ACC112 (cell line): ENCODE data around the gene CCNB1.
"Not testable (repeated sequence)": the region's sequence is repeated elsewhere in the genome, so short reads cannot be mapped to it uniquely, and the experiment has no call there.

Source experiments
- H2AFZ ChIP-seq: fragments of 200-600 bp; sonication (generic); one replicate; pipeline ENCODE4 v1.6.0; 2017; ENCODE audit warnings: antibody characterized with exemption, low read length; ENCODE audit not compliant: unreplicated experiment
- H3K27ac ChIP-seq: fragments of 200-600 bp; sonication (generic); 2 replicates; pipeline ENCODE4 v1.5.1; 2014; ENCODE audit warnings: low read depth, mild to moderate bottlenecking, antibody characterized with exemption, low read length, moderate library complexity
- H3K27me3 ChIP-seq: fragments of 200-600 bp; sonication (generic); 2 replicates; pipeline ENCODE4 v1.6.1; 2014; ENCODE audit warnings: mild to moderate bottlenecking, antibody characterized with exemption, low read length, moderate library complexity, mixed read lengths; ENCODE audit not compliant: insufficient read depth
- H3K36me3 ChIP-seq: fragments of 200-600 bp; sonication (generic); 2 replicates; pipeline ENCODE4 v1.6.1; 2016; ENCODE audit warnings: mild to moderate bottlenecking, antibody characterized with exemption, low read length, moderate library complexity, mixed read lengths; ENCODE audit not compliant: insufficient read depth
- H3K4me1 ChIP-seq: fragments of 200-600 bp; sonication (generic); one replicate; pipeline ENCODE4 v1.6.1; 2016; ENCODE audit warnings: low read length, mixed read lengths; ENCODE audit not compliant: insufficient read depth, unreplicated experiment, control insufficient read depth
- H3K4me3 ChIP-seq: fragments of 200-600 bp; sonication (generic); 2 replicates; pipeline ENCODE4 v1.5.1; 2014; ENCODE audit warnings: mild to moderate bottlenecking, low read depth, low read length
- H3K79me2 ChIP-seq: fragments of 200-600 bp; sonication (generic); one replicate; pipeline ENCODE4 v1.6.0; 2016; ENCODE audit warnings: low read length; ENCODE audit not compliant: control insufficient read depth, unreplicated experiment, insufficient read depth

Gene CCNB1

GRCh38 chr5:69166686-69167492 is at the start of gene CCNB1:
Gene CCNB1 (plus strand): TSS chr5:69167150. CDS start chr5:69167263, 113 bp downstream.
- Histone ChIP-seq H3K4me3 (peak within 1 kb of the TSS; percentile 94), H3K36me3 (peaks cover 23% of the 10 kb centered on the region), H2AFZ (peak within 1 kb of the TSS; percentile 85), H3K27me3 (no peaks in the 10 kb centered on the region), H3K27ac (peak within 1 kb of the TSS; percentile 72), H3K79me2 (peaks cover 45% of the 10 kb centered on the region), H3K4me1 (peaks cover 18% of the 10 kb centered on the region)

- no peak overlapping the region for H3K4me3 ChIP-seq
- H3K27ac ChIP-seq, result peak overlapping the region; percentile 41
- peaks cover 10% of the 10 kb centered on the region; the same call in 1 of the 2 replicates for H3K36me3 ChIP-seq
- H2AFZ ChIP-seq, result no peak overlapping the region
- H3K27me3 ChIP-seq, result no peaks in the 10 kb centered on the region
- no peaks in the 10 kb centered on the region for H3K79me2 ChIP-seq
- peaks cover 3% of the 10 kb centered on the region for H3K4me1 ChIP-seq
Observed at GRCh38 chr5:69129413-69129812, 37.5 kb upstream of the CCNB1 start.

GRCh38 chr5:69130241-69130640 is 36.7 kb upstream of the CCNB1 start:
- Histone ChIP-seq H3K79me2 (no peaks in the 10 kb centered on the region), H3K27ac (no peak overlapping the region), H3K36me3 (peaks cover 10% of the 10 kb centered on the region; the same call in 1 of the 2 replicates), H3K27me3 (no peaks in the 10 kb centered on the region), H3K4me3 (no peak overlapping the region), H2AFZ (no peak overlapping the region), H3K4me1 (peaks cover 3% of the 10 kb centered on the region)

- H3K36me3 ChIP-seq, result peaks cover 10% of the 10 kb centered on the region; the same call in 1 of the 2 replicates
- peaks cover 3% of the 10 kb centered on the region for H3K4me1 ChIP-seq
Observed at GRCh38 chr5:69131304-69131703, 35.6 kb upstream of the CCNB1 start.

GRCh38 chr5:69134126-69134525 is 32.8 kb upstream of the CCNB1 start:
- Histone ChIP-seq H3K4me1 (peaks cover 2% of the 10 kb centered on the region), H3K4me3 (no peak overlapping the region), H3K36me3 (no peaks in the 10 kb centered on the region), H3K27ac (no peak overlapping the region), H3K27me3 (no peaks in the 10 kb centered on the region), H3K79me2 (no peaks in the 10 kb centered on the region), H2AFZ (no peak overlapping the region)

More at GRCh38 chr5:69131304-69131703, 35.6 kb upstream of the CCNB1 start:
- Histone ChIP-seq H2AFZ (no peak overlapping the region), H3K4me3 (no peak overlapping the region), H3K27me3 (no peaks in the 10 kb centered on the region), H3K79me2 (no peaks in the 10 kb centered on the region), H3K27ac (no peak overlapping the region)

GRCh38 chr5:69136293-69136692 is 30.7 kb upstream of the CCNB1 start:
- no peak overlapping the region for H3K27ac ChIP-seq
- 0 out of 2 replicates have a peak, but pooled peaks cover 3% of the 10 kb centered on the region for H3K36me3 ChIP-seq
- no peak overlapping the region for H3K4me3 ChIP-seq
- no peaks in the 10 kb centered on the region for H3K4me1 ChIP-seq
- no peak overlapping the region for H2AFZ ChIP-seq
- no peaks in the 10 kb centered on the region for H3K79me2 ChIP-seq
- no peaks in the 10 kb centered on the region for H3K27me3 ChIP-seq

- not testable (repeated sequence) for H3K27me3 ChIP-seq, H3K79me2 ChIP-seq, H2AFZ ChIP-seq, H3K36me3 ChIP-seq, H3K27ac ChIP-seq, H3K4me1 ChIP-seq, H3K4me3 ChIP-seq
Observed at GRCh38 chr5:69137208-69137607, 29.7 kb upstream of the CCNB1 start.

GRCh38 chr5:69137807-69138206 is 29.1 kb upstream of the CCNB1 start:
- Histone ChIP-seq H3K79me2 (no peaks in the 10 kb centered on the region), H3K36me3 (0 out of 2 replicates have a peak, but pooled peaks cover 3% of the 10 kb centered on the region), H3K27ac (no peak overlapping the region), H3K4me1 (no peaks in the 10 kb centered on the region), H3K27me3 (no peaks in the 10 kb centered on the region), H3K4me3 (no peak overlapping the region), H2AFZ (no peak overlapping the region)

- H3K27ac ChIP-seq, result no peak overlapping the region
- H2AFZ ChIP-seq, result no peak overlapping the region
- H3K79me2 ChIP-seq, result no peaks in the 10 kb centered on the region
- no peak overlapping the region for H3K4me3 ChIP-seq
- no peaks in the 10 kb centered on the region for H3K27me3 ChIP-seq
- H3K36me3 ChIP-seq, result 0 out of 2 replicates have a peak, but pooled peaks cover 3% of the 10 kb centered on the region
- H3K4me1 ChIP-seq, result no peaks in the 10 kb centered on the region
Observed at GRCh38 chr5:69138766-69139165, 28.2 kb upstream of the CCNB1 start.

GRCh38 chr5:69140239-69140638 is 26.7 kb upstream of the CCNB1 start:
- H3K27ac ChIP-seq, H3K4me3 ChIP-seq, H3K27me3 ChIP-seq, H3K4me1 ChIP-seq, H3K79me2 ChIP-seq, H3K36me3 ChIP-seq, H2AFZ ChIP-seq: not testable (repeated sequence)

- Histone ChIP-seq H3K4me1 (no peaks in the 10 kb centered on the region), H3K27ac (no peak overlapping the region), H3K27me3 (no peaks in the 10 kb centered on the region), H2AFZ (no peak overlapping the region), H3K36me3 (0 out of 2 replicates have a peak, but pooled peaks cover 6% of the 10 kb centered on the region), H3K4me3 (no peak overlapping the region), H3K79me2 (no peaks in the 10 kb centered on the region)
Observed at GRCh38 chr5:69140827-69141226, 26.1 kb upstream of the CCNB1 start.
